Thoracic aorta (tissue), 2 donors: ENCODE results near the gene SCPEP1. TPM values are rescaled to one million over a fixed set of nuclear protein-coding genes. Genes with fewer than 3 reads are reported as not detected.
A peak's percentile ranks its signal among the peaks of the same experiment; 100 is the strongest.

Experiments
- ATAC-seq: fragments of 150-250 bp; one replicate; pipeline ENCODE4 v1.8.0; 2017; ENCODE audit warnings: low read depth; ENCODE audit not compliant: insufficient number of reproducible peaks, low FRiP score
- DNase-seq: peaks from one replicate; pipeline ENCODE4 v3.0.0-alpha.2; 2020; ENCODE audit warnings: low spot score
- H3K27ac ChIP-seq, 2 donors: fragments of 200-600 bp; sonication (generic); 1 replicate in 1 of 2; 2 replicates in 1 of 2; pipeline ENCODE4 v1.5.1; 2016; ENCODE audit warnings: mild to moderate bottlenecking in 2 of 2, moderate library complexity in 2 of 2
- H3K27me3 ChIP-seq: fragments of 200-600 bp; sonication (generic); replicated peaks from 2 replicates; pipeline ENCODE4 v1.6.0; 2016; ENCODE audit warnings: mild to moderate bottlenecking; ENCODE audit not compliant: insufficient read depth
- H3K36me3 ChIP-seq: fragments of 200-600 bp; sonication (generic); one replicate; pipeline ENCODE4 v1.5.1; 2016
- H3K4me1 ChIP-seq, 2 donors: fragments of 200-600 bp; sonication (generic); 1 replicate in 1 of 2; 2 replicates in 1 of 2; pipeline versions ENCODE4 v1.5.1 to v1.6.0; 2016; ENCODE audit warnings: low read depth in 2 of 2, mild to moderate bottlenecking in 1 of 2; ENCODE audit not compliant: control insufficient read depth in 1 of 2
- H3K4me3 ChIP-seq: fragments of 200-600 bp; sonication (generic); 2 replicates; pipeline ENCODE4 v1.5.1; 2016; ENCODE audit warnings: mild to moderate bottlenecking
- H3K9me3 ChIP-seq: fragments of 200-600 bp; sonication (generic); 2 replicates; pipeline ENCODE4 v1.5.1; 2016
- CTCF ChIP-seq: fragments of 200-600 bp; sonication (generic); IDR thresholded peaks from one replicate; pipeline ENCODE4 v1.5.1; 2019; ENCODE audit warnings: antibody characterized with exemption
- total RNA-seq, 2 donors: library from RNA; depleted of rRNA; stranded (reverse); fragments of >200 nt; gene quantifications; one replicate each; pipeline versions ENCODE4 v1.1.0 to v1.2.3, GENCODE V29; 2016

SCPEP1 gene
- total RNA-seq, 2 donors from 2014 or later: 91.1 to 112 TPM

GRCh38 chr17:57033296-57033695, 55.4 kb downstream of the SCPEP1 start:
- H3K36me3 ChIP-seq: no peaks in the 10 kb centered on the region
- H3K27me3 ChIP-seq: no peaks in the 10 kb centered on the region
- peak; percentile 95 for ATAC-seq
- peak overlapping the region; percentile 80 to 90 for H3K27ac ChIP-seq
- H3K4me3 ChIP-seq: peak overlapping the region; percentile 12
- no peaks in the 10 kb centered on the region for H3K9me3 ChIP-seq
- peak; percentile 50 for DNase-seq
- TF ChIP-seq CTCF: no peak
- peaks cover 25 to 65% of the 10 kb centered on the region in 2 donors for H3K4me1 ChIP-seq

GRCh38 chr17:57034807-57035754, 57.1 kb downstream of the SCPEP1 start:
- Histone ChIP-seq H3K9me3 (no peaks in the 10 kb centered on the region), H3K27ac (peak overlapping the region; percentile 42 to 54), H3K4me1 (peaks cover 25 to 65% of the 10 kb centered on the region in 2 donors), H3K4me3 (no peak overlapping the region), H3K36me3 (no peaks in the 10 kb centered on the region), H3K27me3 (no peaks in the 10 kb centered on the region)
- DNase-seq: no peak
- no peak for TF ChIP-seq CTCF
- ATAC-seq: no peak

- Histone ChIP-seq H3K9me3 (no peaks in the 10 kb centered on the region), H3K4me1 (peaks cover 25 to 65% of the 10 kb centered on the region in 2 donors), H3K4me3 (peak overlapping the region; percentile 10), H3K27me3 (no peaks in the 10 kb centered on the region), H3K27ac (peak overlapping the region; percentile 54 to 63), H3K36me3 (no peaks in the 10 kb centered on the region)
- DNase-seq (no peak), ATAC-seq (no peak)
- TF ChIP-seq CTCF: no peak
Observed at GRCh38 chr17:57035971-57036481, 58.1 kb downstream of the SCPEP1 start.

GRCh38 chr17:57037411-57037810, 59.5 kb downstream of the SCPEP1 start:
- H3K27ac ChIP-seq: no peak overlapping the region
- no peaks in the 10 kb centered on the region for H3K9me3 ChIP-seq
- H3K27me3 ChIP-seq: no peaks in the 10 kb centered on the region
- DNase-seq (no peak), ATAC-seq (no peak)
- no peak overlapping the region for H3K4me3 ChIP-seq
- peaks cover 21 to 53% of the 10 kb centered on the region in 2 donors for H3K4me1 ChIP-seq
- H3K36me3 ChIP-seq: no peaks in the 10 kb centered on the region
- no peak for TF ChIP-seq CTCF

GRCh38 chr17:57038486-57038885, 60.6 kb downstream of the SCPEP1 start:
- Histone ChIP-seq H3K4me3 (no peak overlapping the region), H3K4me1 (peaks cover 21 to 42% of the 10 kb centered on the region in 2 donors), H3K27me3 (no peaks in the 10 kb centered on the region), H3K9me3 (no peaks in the 10 kb centered on the region), H3K36me3 (no peaks in the 10 kb centered on the region), H3K27ac (no peak overlapping the region)
- ATAC-seq (no peak), DNase-seq (no peak)
- TF ChIP-seq CTCF: no peak
